ENCODE data around the gene HDAC8.

GRCh38 chrX:72430405-72430968 lies 142.2 kb downstream of the HDAC8 start:
- no peak for TF ChIP-seq CTCF (IDR thresholded peaks at IDR 0.05)
- TF ChIP-seq EP300 (IDR thresholded peaks at IDR 0.05), result no peak
- no peak for TF ChIP-seq POLR2AphosphoS5 (IDR thresholded peaks at IDR 0.05)

Measured in stomach (tissue), 4 donors.